ENCODE data around the gene EEF1AKMT1. TPM values are rescaled to one million over a fixed set of nuclear protein-coding genes. Genes with fewer than 3 reads are reported as not detected.

Gene EEF1AKMT1
- total RNA-seq, 1 experiment from 2014 or later: 10.6 TPM

DNA sequence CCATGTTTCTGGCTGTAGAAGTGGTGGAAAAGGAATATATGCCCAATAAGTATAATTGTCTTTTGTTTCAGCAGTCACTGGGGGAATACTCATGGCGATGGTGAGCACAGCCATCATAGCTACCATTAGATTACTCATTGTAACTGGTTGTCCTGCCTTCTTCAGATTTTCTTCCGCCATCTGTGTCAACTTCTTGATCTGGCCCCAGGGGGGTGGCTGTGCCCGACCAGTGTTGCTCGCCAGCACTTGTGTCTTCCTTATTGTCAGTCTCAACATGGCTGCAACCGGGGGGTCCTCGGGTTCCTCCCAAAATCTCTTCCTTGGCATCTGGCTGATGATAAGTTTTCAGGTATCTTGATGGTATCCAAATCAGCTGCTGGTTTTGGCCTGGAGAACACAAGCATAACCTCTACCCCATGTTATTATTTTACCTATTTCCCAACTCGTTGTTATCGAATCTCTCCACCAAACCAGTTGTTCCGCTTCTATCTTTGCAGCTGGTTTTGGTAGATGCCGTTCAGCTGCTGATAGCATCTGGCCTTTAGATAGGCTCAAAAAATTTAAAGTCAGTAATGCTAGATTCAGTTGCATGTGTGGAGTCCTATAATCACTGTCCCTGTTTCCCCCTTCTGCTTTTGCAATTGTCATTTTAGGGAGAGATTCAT lies 93.2 kb downstream of the EEF1AKMT1 start:
- Histone ChIP-seq H3K4me2 (ENCODE audit: low read length) (no peak overlapping the region), H4K20me1 (ENCODE audit: low read length) (no peaks in the 10 kb centered on the region), H3K9me3 (ENCODE audit: low read length) (no peaks in the 10 kb centered on the region), H3K4me1 (ENCODE audit: insufficient read depth, low read length) (peaks cover 20% of the 10 kb centered on the region), H3K27ac (ENCODE audit: low read length) (no peak overlapping the region), H3F3A (ENCODE audit: low read length, unreplicated experiment) (no peaks in the 10 kb centered on the region), H2AFZ (ENCODE audit: low read length) (no peak overlapping the region), H3K9ac (ENCODE audit: low read length) (no peak overlapping the region), H3K79me2 (ENCODE audit: low read length) (no peaks in the 10 kb centered on the region), H3K4me3 (ENCODE audit: low read length) (no peak overlapping the region), H3K36me3 (ENCODE audit: low read depth, low read length) (no peaks in the 10 kb centered on the region), H3K27me3 (ENCODE audit: low read length) (no peaks in the 10 kb centered on the region), H3K9me2 (replicated peaks; ENCODE audit: low read length) (no peaks in the 10 kb centered on the region)
- POLR2A ChIA-PET (ENCODE audit: unreplicated experiment): interaction anchor here (0.6 kb wide), 1 partner anchor 398 kb away, joined by 3 read pairs; no protein-coding TSS in a partner anchor
- CTCF ChIA-PET: no interaction called here
- DNase-seq (no peak), ATAC-seq (no peak)
- TF ChIP-seq EZH2 (IDR thresholded peaks at IDR 0.05; ENCODE audit: low read length, unreplicated experiment): no peak
- TF ChIP-seq, protein P1, sequence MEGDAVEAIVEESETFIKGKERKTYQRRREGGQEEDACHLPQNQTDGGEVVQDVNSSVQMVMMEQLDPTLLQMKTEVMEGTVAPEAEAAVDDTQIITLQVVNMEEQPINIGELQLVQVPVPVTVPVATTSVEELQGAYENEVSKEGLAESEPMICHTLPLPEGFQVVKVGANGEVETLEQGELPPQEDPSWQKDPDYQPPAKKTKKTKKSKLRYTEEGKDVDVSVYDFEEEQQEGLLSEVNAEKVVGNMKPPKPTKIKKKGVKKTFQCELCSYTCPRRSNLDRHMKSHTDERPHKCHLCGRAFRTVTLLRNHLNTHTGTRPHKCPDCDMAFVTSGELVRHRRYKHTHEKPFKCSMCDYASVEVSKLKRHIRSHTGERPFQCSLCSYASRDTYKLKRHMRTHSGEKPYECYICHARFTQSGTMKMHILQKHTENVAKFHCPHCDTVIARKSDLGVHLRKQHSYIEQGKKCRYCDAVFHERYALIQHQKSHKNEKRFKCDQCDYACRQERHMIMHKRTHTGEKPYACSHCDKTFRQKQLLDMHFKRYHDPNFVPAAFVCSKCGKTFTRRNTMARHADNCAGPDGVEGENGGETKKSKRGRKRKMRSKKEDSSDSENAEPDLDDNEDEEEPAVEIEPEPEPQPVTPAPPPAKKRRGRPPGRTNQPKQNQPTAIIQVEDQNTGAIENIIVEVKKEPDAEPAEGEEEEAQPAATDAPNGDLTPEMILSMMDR (conservative IDR thresholded peaks at IDR 0.05; ENCODE audit: low read depth, low read length): no peak
- no peak for TF ChIP-seq EZH2phosphoT487 (IDR thresholded peaks at IDR 0.05; ENCODE audit: borderline replicate concordance, low read length)
- no TSS peak for BruUV-seq (replicated peaks)
- intact Hi-C loops (cut with micrococcal nuclease): no loop called here

DNA sequence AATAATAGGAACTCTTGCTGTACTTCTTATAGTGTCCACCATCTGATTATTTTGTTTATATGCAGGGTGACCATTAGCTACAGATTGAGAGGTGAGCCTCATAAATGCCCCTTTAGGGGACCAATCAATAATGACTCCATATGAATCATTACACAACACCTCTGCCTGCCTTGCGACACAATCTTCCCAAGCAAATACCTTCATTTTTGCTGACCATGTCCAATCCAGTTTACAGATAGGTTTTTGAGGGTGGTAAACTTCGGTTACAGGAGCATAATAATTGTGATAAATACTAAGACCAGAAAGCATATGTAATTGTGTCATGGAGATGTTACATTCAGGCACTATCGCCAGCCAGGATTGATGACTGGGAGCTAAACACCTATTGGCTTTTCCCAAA lies 93.9 kb downstream of the EEF1AKMT1 start:
- Histone ChIP-seq H3K9me3 (ENCODE audit: low read length) (no peaks in the 10 kb centered on the region), H3K9me2 (replicated peaks; ENCODE audit: low read length) (no peaks in the 10 kb centered on the region), H4K20me1 (ENCODE audit: low read length) (no peaks in the 10 kb centered on the region), H2AFZ (ENCODE audit: low read length) (no peak overlapping the region), H3K36me3 (ENCODE audit: low read depth, low read length) (no peaks in the 10 kb centered on the region), H3K27ac (ENCODE audit: low read length) (no peak overlapping the region), H3K4me1 (ENCODE audit: insufficient read depth, low read length) (peaks cover 16% of the 10 kb centered on the region), H3K79me2 (ENCODE audit: low read length) (no peaks in the 10 kb centered on the region), H3K27me3 (ENCODE audit: low read length) (no peaks in the 10 kb centered on the region), H3K9ac (ENCODE audit: low read length) (no peak overlapping the region), H3K4me3 (ENCODE audit: low read length) (no peak overlapping the region), H3F3A (ENCODE audit: low read length, unreplicated experiment) (no peaks in the 10 kb centered on the region), H3K4me2 (ENCODE audit: low read length) (no peak overlapping the region)
- no peak for ATAC-seq
- ChIA-PET CTCF (no interaction called here), POLR2A (ENCODE audit: unreplicated experiment) (interaction anchor here (0.6 kb wide), 1 partner anchor 397 kb away, joined by 3 read pairs; no protein-coding TSS in a partner anchor)
- no peak for TF ChIP-seq EZH2phosphoT487 (IDR thresholded peaks at IDR 0.05; ENCODE audit: borderline replicate concordance, low read length)
- TF ChIP-seq, protein P1 (conservative IDR thresholded peaks at IDR 0.05; ENCODE audit: low read depth, low read length): no peak
- DNase-seq: no peak
- no TSS peak for BruUV-seq (replicated peaks)
- intact Hi-C loops (cut with micrococcal nuclease): no loop called here

Other genes with a start within 250 kb of the EEF1AKMT1 start
- 13.6 and 20.8 TPM in 2 replicates for gene CRYL1, start 248.1 kb downstream of the EEF1AKMT1 start, total RNA-seq (2014; rRNA removed)
- gene IFT88, start 206.8 kb downstream of the EEF1AKMT1 start, total RNA-seq (2014; rRNA removed): 11.9 and 12.6 TPM in 2 replicates
- gene IL17D, start 70.3 kb downstream of the EEF1AKMT1 start, total RNA-seq (2014; rRNA removed): 1.1 and 1.8 TPM in 2 replicates
- 38.5 and 39.9 TPM in 2 replicates for gene XPO4, start 128.8 kb upstream of the EEF1AKMT1 start, total RNA-seq (2014; rRNA removed)

Data from PC-3 (cell line).